Pons (tissue), 1 donor: ENCODE data around the gene MCUR1.
"Not testable (repeated sequence)": the region's sequence is repeated elsewhere in the genome, so short reads cannot be mapped to it uniquely, and the experiment has no call there.

Experiments
- DNase-seq: peaks from one replicate; pipeline ENCODE4 v3.0.0-alpha.2; 2016; ENCODE audit warnings: low spot score

MCUR1 gene

GRCh38 chr6:13828656-13829301 is 14.4 kb upstream of the MCUR1 start:
- not testable (repeated sequence) for DNase-seq

- DNase-seq, result no peak
Measured at GRCh38 chr6:13827032-13827431, 12.7 kb upstream of the MCUR1 start.

- no peak for DNase-seq
Measured at GRCh38 chr6:13825871-13826270, 11.5 kb upstream of the MCUR1 start.

- DNase-seq, result no peak
Measured at GRCh38 chr6:13818341-13818740, 4.0 kb upstream of the MCUR1 start.

- DNase-seq, result peak; percentile 25
Measured at GRCh38 chr6:13814938-13815575, 700 bp upstream of the MCUR1 start.

GRCh38 chr6:13813621-13814175 is 659 bp downstream of the MCUR1 start:
- DNase-seq, result peak; percentile 54

GRCh38 chr6:13813026-13813425 is 1.3 kb downstream of the MCUR1 start:
- peak; percentile 22 for DNase-seq

- DNase-seq, result no peak
Measured at GRCh38 chr6:13812359-13812642, 2.1 kb downstream of the MCUR1 start.

GRCh38 chr6:13811627-13812358 is 2.6 kb downstream of the MCUR1 start:
- peak; percentile 17 for DNase-seq

GRCh38 chr6:13810688-13811446 is 3.5 kb downstream of the MCUR1 start:
- no peak for DNase-seq

GRCh38 chr6:13808801-13809200 is 5.6 kb downstream of the MCUR1 start:
- no peak for DNase-seq

GRCh38 chr6:13807696-13808095 is 6.7 kb downstream of the MCUR1 start:
- DNase-seq, result no peak

GRCh38 chr6:13803581-13803980 is 10.8 kb downstream of the MCUR1 start:
- DNase-seq, result no peak

- no peak for DNase-seq
Measured at GRCh38 chr6:13800615-13801014, 13.7 kb downstream of the MCUR1 start.

GRCh38 chr6:13796781-13797180 is 17.6 kb downstream of the MCUR1 start:
- no peak for DNase-seq

- DNase-seq, result peak; percentile 78
Measured at GRCh38 chr6:13795041-13795750, 19.2 kb downstream of the MCUR1 start.

- no peak for DNase-seq
Measured at GRCh38 chr6:13794184-13794583, 20.2 kb downstream of the MCUR1 start.

GRCh38 chr6:13789746-13790145 is 24.6 kb downstream of the MCUR1 start:
- DNase-seq, result no peak

GRCh38 chr6:13788820-13789219 is 25.5 kb downstream of the MCUR1 start:
- DNase-seq, result no peak

- DNase-seq, result peak; percentile 32
Measured at GRCh38 chr6:13787137-13787536, 27.2 kb downstream of the MCUR1 start.

- not testable (repeated sequence) for DNase-seq
Measured at GRCh38 chr6:13780162-13780561, 34.2 kb downstream of the MCUR1 start.

- DNase-seq, result no peak
Measured at GRCh38 chr6:13778028-13778427, 36.3 kb downstream of the MCUR1 start.
